Calu3 (cell line): Measurements from ENCODE around the gene EFCAB11. TPM values are rescaled to one million over a fixed set of nuclear protein-coding genes. Genes with fewer than 3 reads are reported as not detected.

Experiments
- BruUV-seq: library from RNA; stranded (reverse); fragments of 400-500 nt; replicated peaks from 2 replicates; lab custom pipeline; 2021; lab: Mats Ljungman, UMichigan
- CTCF ChIA-PET: fragments of 300-600 bp; sonication (Branson Sonifier 250); formaldehyde crosslinking; loops from one replicate; lab custom pipeline; 2022; ENCODE audit warnings: antibody characterized with exemption; lab: Charles Lee
- DNase-seq: peaks from one replicate; pipeline ENCODE4 v3.0.0; 2022
- H3K27ac Mint-ChIP-seq: one replicate; pipeline ENCODE4 v1.8.0; 2022; ENCODE audit warnings: mixed read lengths; ENCODE audit not compliant: unreplicated experiment
- H3K27me3 Mint-ChIP-seq: one replicate; pipeline ENCODE4 v1.8.0; 2022; ENCODE audit warnings: mixed read lengths; ENCODE audit not compliant: unreplicated experiment
- H3K36me3 Mint-ChIP-seq: one replicate; pipeline ENCODE4 v1.8.0; 2022; ENCODE audit warnings: mild to moderate bottlenecking, moderate library complexity, mixed read lengths; ENCODE audit not compliant: insufficient read depth, unreplicated experiment
- H3K4me1 Mint-ChIP-seq: one replicate; pipeline ENCODE4 v1.8.0; 2022; ENCODE audit warnings: mild to moderate bottlenecking, low read depth, mixed read lengths; ENCODE audit not compliant: unreplicated experiment
- H3K4me3 Mint-ChIP-seq: one replicate; pipeline ENCODE4 v1.8.0; 2022; ENCODE audit warnings: mild to moderate bottlenecking, low read depth, moderate library complexity, mixed read lengths; ENCODE audit not compliant: unreplicated experiment
- H3K9me3 Mint-ChIP-seq: one replicate; pipeline ENCODE4 v1.8.0; 2022; ENCODE audit warnings: low read depth, mixed read lengths; ENCODE audit not compliant: unreplicated experiment
- intact Hi-C: fragments of 100-400 bp; cut with micrococcal nuclease; formaldehyde crosslinking; loops from one replicate; pipeline ENCODE4 v1.10.0; 2022; ENCODE audit not compliant: unreplicated experiment
- total RNA-seq: library from RNA; stranded (reverse); gene quantifications from 2 replicates; pipeline ENCODE4 v1.2.3, GENCODE V29; 2022
- TF ChIP-seq, protein P1 (sequence below): fragments of 200-600 bp; IDR thresholded peaks from one replicate; pipeline ENCODE4 v1.8.0; 2022; ENCODE audit warnings: antibody characterized with exemption; ENCODE audit not compliant: unreplicated experiment

Gene EFCAB11
- total RNA-seq, 1 experiment from 2014 or later, result 29.4 TPM

DNA sequence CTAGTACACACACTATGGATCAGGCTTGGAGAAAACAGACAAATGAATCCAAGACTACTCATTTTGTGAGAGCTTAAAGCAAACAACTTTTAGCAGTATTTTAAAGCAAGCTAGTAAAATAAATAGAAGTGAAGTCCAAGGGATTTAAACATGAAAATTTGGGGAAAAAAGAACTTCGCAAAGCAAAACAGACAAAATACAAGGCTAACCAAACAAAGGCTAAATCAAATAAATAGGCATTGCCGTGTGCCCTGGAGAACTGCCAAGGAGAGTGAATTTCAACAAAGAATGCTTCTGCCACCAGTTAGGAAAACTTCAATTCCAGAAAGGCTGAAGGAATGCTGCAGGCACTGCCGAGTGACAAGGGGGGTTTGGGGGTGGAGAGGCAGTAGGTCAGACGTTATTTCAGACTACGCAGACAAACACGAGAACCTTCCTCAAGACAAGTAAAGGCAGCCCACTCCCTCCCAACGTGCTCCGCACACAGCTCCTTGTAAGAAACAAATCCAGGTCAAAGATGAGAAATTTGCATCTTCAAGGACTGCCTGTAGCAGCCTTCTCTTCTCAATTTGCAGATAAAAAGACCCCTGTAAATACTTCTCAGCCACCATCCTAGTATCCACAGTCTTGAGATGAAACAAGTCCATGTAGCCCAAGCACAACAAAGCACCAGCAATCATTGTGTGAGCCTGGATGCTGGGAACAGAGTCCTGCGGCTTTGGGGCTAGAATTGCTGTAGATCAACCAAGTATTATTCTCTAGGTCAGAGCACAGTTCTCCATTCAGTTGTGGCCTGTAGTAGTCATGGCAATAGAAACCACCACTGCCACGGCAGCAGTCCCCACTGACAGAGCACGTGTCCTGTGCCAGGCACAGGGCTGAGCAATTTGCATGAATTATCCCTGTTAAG is 43.3 kb downstream of the EFCAB11 start:
- Mint-ChIP-seq H3K36me3 (peaks cover 6% of the 10 kb centered on the region), H3K27me3 (no peaks in the 10 kb centered on the region), H3K4me3 (peak overlapping the region; percentile 42), H3K9me3 (no peaks in the 10 kb centered on the region), H3K27ac (peak overlapping the region; percentile 79), H3K4me1 (peaks cover 29% of the 10 kb centered on the region)
- TF ChIP-seq, protein P1, sequence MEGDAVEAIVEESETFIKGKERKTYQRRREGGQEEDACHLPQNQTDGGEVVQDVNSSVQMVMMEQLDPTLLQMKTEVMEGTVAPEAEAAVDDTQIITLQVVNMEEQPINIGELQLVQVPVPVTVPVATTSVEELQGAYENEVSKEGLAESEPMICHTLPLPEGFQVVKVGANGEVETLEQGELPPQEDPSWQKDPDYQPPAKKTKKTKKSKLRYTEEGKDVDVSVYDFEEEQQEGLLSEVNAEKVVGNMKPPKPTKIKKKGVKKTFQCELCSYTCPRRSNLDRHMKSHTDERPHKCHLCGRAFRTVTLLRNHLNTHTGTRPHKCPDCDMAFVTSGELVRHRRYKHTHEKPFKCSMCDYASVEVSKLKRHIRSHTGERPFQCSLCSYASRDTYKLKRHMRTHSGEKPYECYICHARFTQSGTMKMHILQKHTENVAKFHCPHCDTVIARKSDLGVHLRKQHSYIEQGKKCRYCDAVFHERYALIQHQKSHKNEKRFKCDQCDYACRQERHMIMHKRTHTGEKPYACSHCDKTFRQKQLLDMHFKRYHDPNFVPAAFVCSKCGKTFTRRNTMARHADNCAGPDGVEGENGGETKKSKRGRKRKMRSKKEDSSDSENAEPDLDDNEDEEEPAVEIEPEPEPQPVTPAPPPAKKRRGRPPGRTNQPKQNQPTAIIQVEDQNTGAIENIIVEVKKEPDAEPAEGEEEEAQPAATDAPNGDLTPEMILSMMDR, result no peak
- CTCF ChIA-PET, result interaction anchor here (0.7 to 2.1 kb wide), 3 partner anchors 495 to 896 kb away, joined by 3 to 8 read pairs (median 3); no protein-coding TSS in a partner anchor
- DNase-seq, result peak; percentile 8
- intact Hi-C loops, result loop anchor here (10.0 kb wide), 2 partner anchors 406 to 1246 kb away; no protein-coding TSS in a partner anchor
- no TSS peak for BruUV-seq

DNA sequence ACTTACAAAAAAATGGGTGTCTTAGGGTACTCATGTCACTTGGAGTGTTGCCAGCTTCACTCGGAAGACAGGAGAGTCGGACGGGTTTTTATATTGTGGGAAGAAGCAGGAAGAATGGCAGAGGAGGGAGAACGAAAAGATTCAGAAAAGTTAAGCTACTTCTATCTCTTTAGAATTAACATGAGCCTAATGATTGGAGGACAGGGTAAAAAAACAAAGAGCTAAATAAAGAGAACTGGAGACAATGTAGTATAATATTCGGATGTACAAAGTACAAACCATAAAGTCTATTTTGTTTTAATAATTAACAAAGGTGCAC is 43.9 kb downstream of the EFCAB11 start:
- peaks cover 29% of the 10 kb centered on the region for H3K4me1 Mint-ChIP-seq
- H3K4me3 Mint-ChIP-seq, result peak overlapping the region; percentile 42
- no peaks in the 10 kb centered on the region for H3K27me3 Mint-ChIP-seq
- CTCF ChIA-PET, result interaction anchor here (0.7 to 2.1 kb wide), 3 partner anchors 494 to 896 kb away, joined by 3 to 8 read pairs (median 3); no protein-coding TSS in a partner anchor
- intact Hi-C loops, result loop anchor here (10.0 kb wide), 2 partner anchors 406 to 1246 kb away; no protein-coding TSS in a partner anchor
- TF ChIP-seq, protein P1, result no peak
- no TSS peak for BruUV-seq
- peak overlapping the region; percentile 79 for H3K27ac Mint-ChIP-seq
- DNase-seq, result no peak
- H3K9me3 Mint-ChIP-seq, result no peaks in the 10 kb centered on the region
- H3K36me3 Mint-ChIP-seq, result peaks cover 6% of the 10 kb centered on the region

DNA sequence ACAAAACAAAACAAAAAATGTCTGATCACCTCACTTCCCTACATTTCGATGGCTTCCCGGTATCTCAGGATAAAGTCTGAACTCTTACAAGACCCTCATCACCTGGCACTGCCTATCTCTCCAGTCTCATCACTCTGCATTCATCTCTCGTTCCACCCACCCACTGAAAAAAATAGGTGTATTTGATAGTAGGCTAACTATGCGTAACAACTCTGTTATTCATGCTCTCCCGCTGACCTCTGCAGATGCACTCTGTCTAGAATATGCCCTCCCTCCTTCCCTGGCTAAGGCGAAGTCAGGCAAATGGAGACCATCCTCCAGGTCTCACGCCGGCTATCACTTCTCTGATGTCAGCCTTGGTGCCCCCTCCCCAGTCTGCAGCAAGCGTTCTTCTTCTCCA is 44.9 kb downstream of the EFCAB11 start:
- CTCF ChIA-PET, result interaction anchor here (0.6 kb wide), 1 partner anchor 11 kb away, joined by 4 read pairs; no protein-coding TSS in a partner anchor
- H3K4me1 Mint-ChIP-seq, result peaks cover 29% of the 10 kb centered on the region

GRCh38 chr14:89908712-89909450 is 45.6 kb downstream of the EFCAB11 start:
- TF ChIP-seq, protein P1, result no peak
- Mint-ChIP-seq H3K4me3 (no peak overlapping the region), H3K9me3 (no peaks in the 10 kb centered on the region), H3K4me1 (peaks cover 29% of the 10 kb centered on the region), H3K27ac (no peak overlapping the region), H3K27me3 (no peaks in the 10 kb centered on the region), H3K36me3 (peaks cover 6% of the 10 kb centered on the region)
- BruUV-seq, result no TSS peak
- no peak for DNase-seq
- intact Hi-C loops, result no loop called here
- CTCF ChIA-PET, result interaction anchor here (0.6 kb wide), 1 partner anchor 10 kb away, joined by 4 read pairs; no protein-coding TSS in a partner anchor

More for the DNA sequence above, 44.9 kb downstream of the EFCAB11 start:
- Mint-ChIP-seq H3K27me3 (no peaks in the 10 kb centered on the region), H3K36me3 (peaks cover 6% of the 10 kb centered on the region), H3K9me3 (no peaks in the 10 kb centered on the region), H3K27ac (no peak overlapping the region), H3K4me3 (no peak overlapping the region)
- TF ChIP-seq, protein P1, result no peak
- intact Hi-C loops, result no loop called here
- no peak for DNase-seq
- no TSS peak for BruUV-seq
